GM19463 (cell line): ENCODE data around the gene PPP4R2.

Experiments
- ATAC-seq: cut with Tn5 transposase; IDR thresholded peaks from one replicate; pipeline ENCODE4 v1.9.1; 2021; ENCODE audit warnings: mild to moderate bottlenecking, moderate library complexity; ENCODE audit not compliant: unreplicated experiment

Gene PPP4R2

DNA sequence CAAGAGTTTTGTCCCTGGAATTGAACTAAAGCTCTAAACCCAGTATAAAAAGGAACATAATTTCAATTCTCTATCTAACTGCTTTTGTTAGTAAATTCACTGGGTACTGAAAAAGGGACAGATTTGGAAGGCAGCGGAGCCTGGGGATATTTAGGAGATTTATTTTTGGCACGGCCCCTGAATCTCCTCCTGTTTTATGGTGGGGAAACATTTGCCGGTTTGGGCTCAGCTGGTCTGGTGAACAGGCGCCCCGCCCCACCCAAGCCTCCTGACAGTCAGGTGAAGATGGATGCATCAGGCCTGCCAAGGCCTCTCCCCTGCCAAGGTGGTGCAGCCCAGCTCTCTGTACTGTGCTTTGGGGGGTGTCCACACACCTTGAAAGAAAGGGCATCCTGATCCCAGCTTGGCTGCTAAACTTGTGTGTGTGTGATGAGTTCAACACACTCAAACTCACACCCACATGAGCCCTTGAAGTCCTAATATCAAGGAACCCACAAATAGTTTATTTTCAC, 111.1 kb downstream of the PPP4R2 start:
- ATAC-seq: no peak

- ATAC-seq: no peak
Observed at GRCh38 chr3:73108750-73109149, 112.1 kb downstream of the PPP4R2 start.

DNA sequence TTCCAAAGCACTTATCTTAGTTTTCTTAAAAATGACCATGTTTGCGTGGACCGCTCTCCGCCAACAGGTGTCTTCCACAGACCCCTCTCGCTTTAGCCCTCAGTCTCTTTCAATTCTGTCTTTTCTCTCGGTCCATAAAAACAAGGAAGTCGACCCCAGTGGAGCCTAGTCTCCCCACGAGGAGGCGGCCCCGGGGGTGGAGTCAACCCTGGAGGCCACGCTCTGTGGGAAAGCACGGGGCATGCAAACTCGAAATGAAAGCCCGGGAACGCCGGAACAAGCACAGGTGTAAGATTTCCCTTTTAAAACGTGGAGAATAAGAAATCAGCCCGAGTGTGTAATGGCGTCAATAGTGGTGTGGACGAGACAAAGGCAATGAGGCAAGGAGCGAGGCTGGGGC, 113.9 kb downstream of the PPP4R2 start:
- ATAC-seq: no peak

GRCh38 chr3:73114711-73115110, 118.1 kb downstream of the PPP4R2 start:
- no peak for ATAC-seq

- no peak for ATAC-seq
Observed at GRCh38 chr3:73115806-73116205, 119.2 kb downstream of the PPP4R2 start.
